Neural progenitor cell (in vitro differentiated cells): Measurements from ENCODE around the gene ARHGAP22.

Experiments used
- CTCF ChIP-seq: fragments of 200-600 bp; sonication (generic); IDR thresholded peaks from 2 replicates; pipeline ENCODE4 v1.5.1; 2017; ENCODE audit warnings: antibody characterized with exemption, mild to moderate bottlenecking
- EZH2phosphoT487 ChIP-seq: fragments of 200-600 bp; sonication (generic); IDR thresholded peaks from 2 replicates; pipeline ENCODE4 v1.6.1; 2017; ENCODE audit warnings: antibody characterized with exemption

GRCh38 chr10:48549236-48549635 lies 55.6 kb downstream of the ARHGAP22 start:
- no peak for TF ChIP-seq EZH2phosphoT487
- no peak for TF ChIP-seq CTCF
